MM.1S (cell line): ENCODE data around the gene ZNF561.
"Not testable (repeated sequence)": the region's sequence is repeated elsewhere in the genome, so short reads cannot be mapped to it uniquely, and the experiment has no call there.

Experiments used
- EZH2 ChIP-seq: fragments of 300-600 bp; sonication (generic); optimal IDR thresholded peaks from 2 replicates; pipeline ENCODE3; 2017; ENCODE audit warnings: low read depth, mild to moderate bottlenecking, antibody characterized with exemption, low read length, mixed read lengths
- TF ChIP-seq, protein P1 (sequence below): fragments of 300-600 bp; sonication (generic); IDR thresholded peaks from 2 replicates; pipeline ENCODE4 v1.5.1; 2016; ENCODE audit warnings: antibody characterized with exemption, low read length, mixed read lengths

DNA sequence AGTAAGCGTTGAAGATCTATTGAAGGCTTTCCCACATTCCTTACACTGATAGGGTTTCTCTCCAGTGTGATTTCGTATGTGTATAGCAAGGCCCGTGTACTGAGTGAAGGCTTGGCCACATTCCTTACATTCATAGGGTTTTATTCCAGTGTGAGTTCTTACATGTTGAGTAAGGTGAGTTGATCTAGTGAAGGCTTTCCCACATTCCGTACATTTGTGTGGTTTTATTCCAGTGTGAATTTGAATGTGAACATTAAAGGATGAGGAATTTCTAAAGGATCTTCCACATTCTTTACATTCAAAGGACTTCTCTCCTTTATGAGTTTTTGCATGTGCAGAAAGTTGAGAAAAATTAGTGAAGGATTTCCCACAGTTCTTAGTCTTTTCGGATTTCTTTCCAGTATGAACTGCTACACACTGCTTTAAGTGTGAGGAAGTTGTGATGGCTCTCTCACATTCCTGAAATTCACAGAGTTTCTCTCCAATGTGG lies 32.1 kb upstream of the ZNF561 start:
- TF ChIP-seq, protein P1, sequence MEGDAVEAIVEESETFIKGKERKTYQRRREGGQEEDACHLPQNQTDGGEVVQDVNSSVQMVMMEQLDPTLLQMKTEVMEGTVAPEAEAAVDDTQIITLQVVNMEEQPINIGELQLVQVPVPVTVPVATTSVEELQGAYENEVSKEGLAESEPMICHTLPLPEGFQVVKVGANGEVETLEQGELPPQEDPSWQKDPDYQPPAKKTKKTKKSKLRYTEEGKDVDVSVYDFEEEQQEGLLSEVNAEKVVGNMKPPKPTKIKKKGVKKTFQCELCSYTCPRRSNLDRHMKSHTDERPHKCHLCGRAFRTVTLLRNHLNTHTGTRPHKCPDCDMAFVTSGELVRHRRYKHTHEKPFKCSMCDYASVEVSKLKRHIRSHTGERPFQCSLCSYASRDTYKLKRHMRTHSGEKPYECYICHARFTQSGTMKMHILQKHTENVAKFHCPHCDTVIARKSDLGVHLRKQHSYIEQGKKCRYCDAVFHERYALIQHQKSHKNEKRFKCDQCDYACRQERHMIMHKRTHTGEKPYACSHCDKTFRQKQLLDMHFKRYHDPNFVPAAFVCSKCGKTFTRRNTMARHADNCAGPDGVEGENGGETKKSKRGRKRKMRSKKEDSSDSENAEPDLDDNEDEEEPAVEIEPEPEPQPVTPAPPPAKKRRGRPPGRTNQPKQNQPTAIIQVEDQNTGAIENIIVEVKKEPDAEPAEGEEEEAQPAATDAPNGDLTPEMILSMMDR: not testable (repeated sequence)
- TF ChIP-seq EZH2: not testable (repeated sequence)
